ENCODE measurements around the gene UTS2. TPM values are rescaled to one million over a fixed set of nuclear protein-coding genes. Genes with fewer than 3 reads are reported as not detected.

UTS2 gene
- total RNA-seq, 4 donors from 2014 or later = not detected

DNA sequence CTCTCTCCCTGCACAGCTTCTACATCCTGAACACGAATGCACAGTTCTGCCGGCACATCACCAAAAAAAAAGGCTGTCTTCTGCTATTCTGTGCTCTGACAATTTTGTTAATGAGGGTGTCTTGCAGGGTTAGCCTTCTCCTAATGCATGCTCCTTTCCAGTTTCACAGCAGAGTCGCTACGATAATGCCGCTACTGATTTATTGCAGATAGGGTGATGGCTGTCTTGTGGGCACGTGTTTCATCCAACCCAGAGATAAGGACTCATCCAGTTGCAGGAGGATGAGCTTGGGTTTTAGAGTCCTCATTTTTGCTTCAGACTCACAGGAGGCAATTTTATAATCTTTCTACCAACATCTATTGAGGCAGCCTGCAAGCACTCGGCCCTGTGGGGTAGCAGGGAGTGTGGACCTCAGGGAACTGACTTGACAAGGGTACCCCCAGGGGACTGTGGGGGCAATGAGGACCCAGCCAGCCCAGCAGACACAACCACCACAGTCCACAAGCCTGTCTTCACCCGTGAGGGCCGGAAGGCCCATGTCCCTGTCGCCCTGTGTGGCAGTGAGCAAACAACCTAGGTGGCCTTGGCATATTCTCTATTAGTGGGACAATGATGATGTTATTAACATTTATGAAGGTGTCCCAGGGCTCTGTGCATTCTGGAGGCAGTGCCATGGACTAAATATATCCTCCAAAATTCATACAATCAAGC is 15.4 kb upstream of the UTS2 start:
- in situ Hi-C loops (cut with MboI; ENCODE audit: low pct_ligation_motif_present in 1 of 4, low pct_unique_long_range_greater_than_20kb in 1 of 4, low sequenced_read_pairs in 3 of 4) (no loop called here), intact Hi-C loops (cut with DNase I; ENCODE audit: low total_unique reads) (no loop called here)
- Histone ChIP-seq H3K27me3 (no peaks in the 10 kb centered on the region), H3K9me3 (no peaks in the 10 kb centered on the region), H3K4me3 (no peak overlapping the region), H3K36me3 (no peaks in the 10 kb centered on the region), H3K27ac (no peak overlapping the region), H3K4me1 (no peaks in the 10 kb centered on the region)
- no peak for DNase-seq
- 54 to 72% methylated on average over 4 to 10 of the region's 10 CpGs for WGBS, 2 donors (ENCODE audit: low coverage in 1 of 2)
- TF ChIP-seq EP300 (IDR thresholded peaks at IDR 0.05; ENCODE audit: low read depth) (no peak), POLR2A (IDR thresholded peaks at IDR 0.05) (no peak), POLR2AphosphoS5 (IDR thresholded peaks at IDR 0.05) (no peak)
- TF ChIP-seq, protein P1, sequence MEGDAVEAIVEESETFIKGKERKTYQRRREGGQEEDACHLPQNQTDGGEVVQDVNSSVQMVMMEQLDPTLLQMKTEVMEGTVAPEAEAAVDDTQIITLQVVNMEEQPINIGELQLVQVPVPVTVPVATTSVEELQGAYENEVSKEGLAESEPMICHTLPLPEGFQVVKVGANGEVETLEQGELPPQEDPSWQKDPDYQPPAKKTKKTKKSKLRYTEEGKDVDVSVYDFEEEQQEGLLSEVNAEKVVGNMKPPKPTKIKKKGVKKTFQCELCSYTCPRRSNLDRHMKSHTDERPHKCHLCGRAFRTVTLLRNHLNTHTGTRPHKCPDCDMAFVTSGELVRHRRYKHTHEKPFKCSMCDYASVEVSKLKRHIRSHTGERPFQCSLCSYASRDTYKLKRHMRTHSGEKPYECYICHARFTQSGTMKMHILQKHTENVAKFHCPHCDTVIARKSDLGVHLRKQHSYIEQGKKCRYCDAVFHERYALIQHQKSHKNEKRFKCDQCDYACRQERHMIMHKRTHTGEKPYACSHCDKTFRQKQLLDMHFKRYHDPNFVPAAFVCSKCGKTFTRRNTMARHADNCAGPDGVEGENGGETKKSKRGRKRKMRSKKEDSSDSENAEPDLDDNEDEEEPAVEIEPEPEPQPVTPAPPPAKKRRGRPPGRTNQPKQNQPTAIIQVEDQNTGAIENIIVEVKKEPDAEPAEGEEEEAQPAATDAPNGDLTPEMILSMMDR (IDR thresholded peaks at IDR 0.05) = no peak

DNA sequence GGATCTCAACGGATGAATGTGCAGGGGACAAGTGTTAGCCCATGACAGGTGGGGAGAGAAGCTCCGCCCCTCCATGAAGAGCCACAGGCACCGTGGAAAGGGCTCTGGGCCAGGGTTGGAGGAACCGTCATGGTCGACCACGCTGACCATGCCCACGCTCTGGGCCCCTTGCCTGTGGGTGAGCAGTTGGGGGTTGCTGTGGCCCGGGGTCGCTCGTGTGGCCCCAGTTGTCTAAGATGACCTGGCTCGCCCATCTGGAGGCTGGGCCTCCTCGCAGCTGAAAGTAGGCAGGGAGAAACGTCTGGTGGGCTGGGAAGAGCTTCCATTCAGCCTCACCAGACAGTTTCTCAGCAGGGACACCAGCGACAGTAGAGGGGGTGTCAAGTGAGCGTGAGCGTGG is 13.1 kb upstream of the UTS2 start:
- intact Hi-C loops (cut with DNase I; ENCODE audit: low total_unique reads) = no loop called here
- in situ Hi-C loops (cut with MboI; ENCODE audit: low pct_ligation_motif_present in 1 of 4, low pct_unique_long_range_greater_than_20kb in 1 of 4, low sequenced_read_pairs in 3 of 4) = no loop called here

DNA sequence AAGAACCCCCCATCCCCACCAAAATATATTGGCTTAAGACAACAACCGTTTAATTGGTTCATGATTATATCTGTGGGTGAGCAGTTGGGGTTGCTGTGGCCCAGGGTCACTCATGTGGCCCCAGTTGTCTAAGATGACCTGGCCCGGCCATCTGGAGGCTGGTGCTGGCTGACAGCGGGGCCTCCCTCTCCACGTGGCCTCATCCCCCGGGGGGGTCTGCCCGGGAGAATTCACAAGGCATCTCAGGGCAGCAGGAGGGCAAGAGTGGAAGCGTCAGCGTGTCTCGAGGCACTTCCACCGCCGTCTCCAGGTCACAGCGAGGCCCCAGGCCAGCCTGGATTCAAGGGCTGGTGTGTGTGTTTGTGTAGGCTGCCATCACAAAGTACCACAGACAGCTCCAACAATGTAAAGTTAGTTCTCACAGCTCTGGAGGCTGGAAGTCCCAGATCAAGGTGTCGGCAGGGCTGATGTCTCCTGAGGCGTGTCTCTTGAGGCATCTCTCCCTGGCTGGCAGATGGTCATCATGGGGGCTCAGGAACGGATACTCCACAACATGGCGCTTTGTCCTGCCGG is 11.0 kb upstream of the UTS2 start:
- Histone ChIP-seq H3K36me3 (no peaks in the 10 kb centered on the region), H3K9me3 (no peaks in the 10 kb centered on the region), H3K27ac (no peak overlapping the region), H3K4me3 (no peak overlapping the region), H3K4me1 (no peaks in the 10 kb centered on the region), H3K27me3 (no peaks in the 10 kb centered on the region)
- DNase-seq = no peak
- intact Hi-C loops (cut with DNase I; ENCODE audit: low total_unique reads) = no loop called here
- TF ChIP-seq EP300 (IDR thresholded peaks at IDR 0.05; ENCODE audit: low read depth) = no peak
- no peak for TF ChIP-seq POLR2A (IDR thresholded peaks at IDR 0.05)
- no peak for TF ChIP-seq POLR2AphosphoS5 (IDR thresholded peaks at IDR 0.05)
- TF ChIP-seq, protein P1 (IDR thresholded peaks at IDR 0.05) = no peak
- in situ Hi-C loops (cut with MboI; ENCODE audit: low pct_ligation_motif_present in 1 of 4, low pct_unique_long_range_greater_than_20kb in 1 of 4, low sequenced_read_pairs in 3 of 4) = no loop called here
- 85% methylated on average over 12 of the region's 17 CpGs; no CpG with 5 or more reads in 1 of the 2 donors for WGBS, 2 donors (ENCODE audit: low coverage in 1 of 2)

More for the DNA sequence above, 13.1 kb upstream of the UTS2 start:
- no peaks in the 10 kb centered on the region for H3K36me3 ChIP-seq
- WGBS, 2 donors (ENCODE audit: low coverage in 1 of 2) = 85 to 100% methylated on average over 2 to 13 of the region's 16 CpGs
- no peaks in the 10 kb centered on the region for H3K27me3 ChIP-seq
- TF ChIP-seq POLR2AphosphoS5 (IDR thresholded peaks at IDR 0.05) (no peak), EP300 (IDR thresholded peaks at IDR 0.05; ENCODE audit: low read depth) (no peak), POLR2A (IDR thresholded peaks at IDR 0.05) (no peak)
- TF ChIP-seq, protein P1 (IDR thresholded peaks at IDR 0.05) = no peak
- no peak for DNase-seq
- H3K27ac ChIP-seq = no peak overlapping the region
- H3K4me3 ChIP-seq = no peak overlapping the region
- H3K9me3 ChIP-seq = no peaks in the 10 kb centered on the region
- no peaks in the 10 kb centered on the region for H3K4me1 ChIP-seq

DNA sequence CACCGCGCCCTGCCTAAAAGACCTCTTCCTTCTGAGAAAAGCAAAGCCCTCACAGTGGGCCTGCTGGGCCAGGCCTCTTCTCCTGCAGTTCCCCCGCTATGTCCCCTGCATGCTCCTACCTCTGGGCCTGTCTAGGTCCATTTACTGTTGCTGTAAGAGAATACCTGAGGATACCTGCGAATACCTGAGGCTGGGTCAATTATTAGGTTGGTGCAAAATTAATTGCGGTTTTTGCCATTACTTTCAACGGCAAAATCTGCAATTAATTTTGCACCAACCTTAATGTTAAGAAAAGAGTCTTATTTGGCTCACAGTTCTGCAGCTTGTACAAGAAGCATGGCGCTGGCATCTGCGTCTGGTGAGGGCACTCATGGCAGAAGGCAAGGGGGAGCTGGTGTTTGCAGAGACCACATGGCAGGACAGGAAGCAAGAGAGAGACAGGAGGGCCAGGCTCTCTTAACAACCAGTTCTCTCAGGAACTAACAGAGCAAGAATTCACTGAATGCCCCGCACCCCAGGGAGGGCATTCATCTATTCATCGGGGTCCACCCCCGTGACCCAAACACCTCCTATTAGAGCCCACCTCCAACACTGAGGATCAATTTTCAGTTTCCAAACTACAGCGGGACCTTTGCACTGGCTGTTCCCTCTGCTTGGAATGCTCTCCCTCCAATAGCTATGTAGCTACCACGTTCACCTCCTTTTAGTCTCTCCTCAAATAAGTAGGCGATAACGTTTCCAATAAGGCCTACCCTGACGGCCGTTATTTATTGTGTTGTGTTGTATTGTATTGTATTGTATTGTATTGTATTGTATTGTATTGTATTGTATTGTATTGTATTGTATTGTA is 9.6 kb upstream of the UTS2 start:
- WGBS, 2 donors (ENCODE audit: low coverage in 1 of 2) = 91 to 98% methylated on average over 9 to 17 of the region's 17 CpGs

More for the DNA sequence above, 9.6 kb upstream of the UTS2 start:
- no peaks in the 10 kb centered on the region for H3K36me3 ChIP-seq
- DNase-seq = no peak
- no peak overlapping the region for H3K4me3 ChIP-seq
- TF ChIP-seq, protein P1 (IDR thresholded peaks at IDR 0.05) = no peak
- TF ChIP-seq EP300 (IDR thresholded peaks at IDR 0.05; ENCODE audit: low read depth) (no peak), POLR2A (IDR thresholded peaks at IDR 0.05) (no peak), POLR2AphosphoS5 (IDR thresholded peaks at IDR 0.05) (no peak)
- H3K9me3 ChIP-seq = no peaks in the 10 kb centered on the region
- in situ Hi-C loops (cut with MboI; ENCODE audit: low pct_ligation_motif_present in 1 of 4, low pct_unique_long_range_greater_than_20kb in 1 of 4, low sequenced_read_pairs in 3 of 4) = no loop called here
- H3K27me3 ChIP-seq = no peaks in the 10 kb centered on the region
- no peak overlapping the region for H3K27ac ChIP-seq
- H3K4me1 ChIP-seq = no peaks in the 10 kb centered on the region
- intact Hi-C loops (cut with DNase I; ENCODE audit: low total_unique reads) = no loop called here
